Right atrium auricular region (tissue), 2 donors: ENCODE data around the gene OOSP1. TPM values are rescaled to one million over a fixed set of nuclear protein-coding genes. Genes with fewer than 3 reads are reported as not detected.
"Not testable (repeated sequence)": the region's sequence is repeated elsewhere in the genome, so short reads cannot be mapped to it uniquely, and the experiment has no call there.

Experiments used
- DNase-seq: peaks from one replicate; pipeline ENCODE4 v3.0.0-alpha.2; 2019; ENCODE audit warnings: low spot score
- H3K27ac ChIP-seq, 2 donors: fragments of 200-600 bp; sonication (generic); 1 replicate in 1 of 2; 2 replicates in 1 of 2; pipeline ENCODE4 v1.5.1; 2016 to 2019
- H3K27me3 ChIP-seq, 2 donors: fragments of 200-600 bp; sonication (generic); one replicate each; pipeline versions ENCODE4 v1.5.1 to v1.6.0; 2017 to 2019
- H3K36me3 ChIP-seq: fragments of 200-600 bp; sonication (generic); one replicate; pipeline ENCODE4 v1.5.1; 2016
- H3K4me1 ChIP-seq, 2 donors: fragments of 200-600 bp; sonication (generic); one replicate each; pipeline versions ENCODE4 v1.5.1 to v1.6.0; 2017 to 2019
- H3K4me3 ChIP-seq, 2 donors: fragments of 200-600 bp; sonication (generic); 1 replicate in 1 of 2; 2 replicates in 1 of 2; pipeline ENCODE4 v1.5.1; 2017 to 2019; ENCODE audit warnings: mild to moderate bottlenecking in 1 of 2, moderate library complexity in 1 of 2
- H3K9me3 ChIP-seq, 2 donors: fragments of 200-600 bp; sonication (generic); one replicate each; pipeline ENCODE4 v1.5.1; 2019
- total RNA-seq, 2 donors: library from RNA; depleted of rRNA; stranded (reverse); fragments of >200 nt; gene quantifications; one replicate each; pipeline ENCODE4 v1.1.0, GENCODE V29; 2016
- TF ChIP-seq, protein P1 (sequence below), 2 donors: fragments of 200-600 bp; sonication (generic); IDR thresholded peaks; one replicate each; pipeline ENCODE4 v1.5.1; 2019; ENCODE audit warnings: antibody characterized with exemption in 2 of 2

The OOSP1 gene
- total RNA-seq, 2 donors from 2014 or later, result not detected

DNA sequence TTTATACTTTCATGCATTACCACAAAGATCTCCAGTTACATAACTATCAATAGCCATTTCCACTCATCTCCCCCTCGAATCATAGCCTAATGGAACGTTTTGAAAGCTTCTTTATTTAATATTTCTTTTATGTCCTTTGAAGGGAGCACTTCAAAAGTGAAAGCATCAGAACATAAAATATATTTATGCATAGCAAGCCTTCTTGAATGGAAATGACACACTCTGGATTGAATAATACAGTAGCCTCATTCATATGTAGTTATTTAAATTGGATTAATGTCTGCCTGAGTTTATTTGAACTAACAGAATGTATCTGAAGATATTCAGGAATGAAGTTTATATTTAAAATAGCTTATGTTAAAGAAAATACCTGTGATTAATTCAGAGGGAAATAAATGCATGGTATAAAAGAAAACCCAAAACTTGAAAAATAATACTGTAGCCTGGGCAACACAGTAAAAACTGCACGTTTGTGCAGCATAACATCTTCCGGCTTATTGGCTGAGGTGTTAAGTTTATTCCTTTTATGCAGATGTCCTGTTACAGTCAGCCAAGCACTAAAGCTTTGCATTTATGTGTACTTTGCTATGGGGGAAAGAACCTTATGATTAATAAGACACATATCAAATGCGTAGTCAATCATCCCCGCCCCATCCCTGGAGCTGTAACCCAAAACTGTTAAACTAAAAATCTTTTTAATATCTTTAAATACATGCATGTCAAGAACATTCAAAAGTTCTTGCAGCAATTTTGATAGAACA is 37.7 kb upstream of the OOSP1 start:
- TF ChIP-seq, protein P1, sequence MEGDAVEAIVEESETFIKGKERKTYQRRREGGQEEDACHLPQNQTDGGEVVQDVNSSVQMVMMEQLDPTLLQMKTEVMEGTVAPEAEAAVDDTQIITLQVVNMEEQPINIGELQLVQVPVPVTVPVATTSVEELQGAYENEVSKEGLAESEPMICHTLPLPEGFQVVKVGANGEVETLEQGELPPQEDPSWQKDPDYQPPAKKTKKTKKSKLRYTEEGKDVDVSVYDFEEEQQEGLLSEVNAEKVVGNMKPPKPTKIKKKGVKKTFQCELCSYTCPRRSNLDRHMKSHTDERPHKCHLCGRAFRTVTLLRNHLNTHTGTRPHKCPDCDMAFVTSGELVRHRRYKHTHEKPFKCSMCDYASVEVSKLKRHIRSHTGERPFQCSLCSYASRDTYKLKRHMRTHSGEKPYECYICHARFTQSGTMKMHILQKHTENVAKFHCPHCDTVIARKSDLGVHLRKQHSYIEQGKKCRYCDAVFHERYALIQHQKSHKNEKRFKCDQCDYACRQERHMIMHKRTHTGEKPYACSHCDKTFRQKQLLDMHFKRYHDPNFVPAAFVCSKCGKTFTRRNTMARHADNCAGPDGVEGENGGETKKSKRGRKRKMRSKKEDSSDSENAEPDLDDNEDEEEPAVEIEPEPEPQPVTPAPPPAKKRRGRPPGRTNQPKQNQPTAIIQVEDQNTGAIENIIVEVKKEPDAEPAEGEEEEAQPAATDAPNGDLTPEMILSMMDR (IDR thresholded peaks at IDR 0.05), result no peak
- H3K27ac ChIP-seq, result no peak overlapping the region
- no peak for DNase-seq
- no peak overlapping the region for H3K4me3 ChIP-seq
- no peaks in the 10 kb centered on the region for H3K4me1 ChIP-seq
- no peaks in the 10 kb centered on the region for H3K27me3 ChIP-seq
- no peaks in the 10 kb centered on the region for H3K36me3 ChIP-seq
- no peaks in the 10 kb centered on the region for H3K9me3 ChIP-seq

- no peak overlapping the region for H3K4me3 ChIP-seq
- no peaks in the 10 kb centered on the region for H3K27me3 ChIP-seq
- DNase-seq, result no peak
- H3K27ac ChIP-seq, result no peak overlapping the region
- no peaks in the 10 kb centered on the region for H3K36me3 ChIP-seq
- H3K9me3 ChIP-seq, result no peaks in the 10 kb centered on the region
- TF ChIP-seq, protein P1 (IDR thresholded peaks at IDR 0.05), result no peak
- H3K4me1 ChIP-seq, result no peaks in the 10 kb centered on the region
Measured at GRCh38 chr11:59901306-59901705, 36.9 kb upstream of the OOSP1 start.

DNA sequence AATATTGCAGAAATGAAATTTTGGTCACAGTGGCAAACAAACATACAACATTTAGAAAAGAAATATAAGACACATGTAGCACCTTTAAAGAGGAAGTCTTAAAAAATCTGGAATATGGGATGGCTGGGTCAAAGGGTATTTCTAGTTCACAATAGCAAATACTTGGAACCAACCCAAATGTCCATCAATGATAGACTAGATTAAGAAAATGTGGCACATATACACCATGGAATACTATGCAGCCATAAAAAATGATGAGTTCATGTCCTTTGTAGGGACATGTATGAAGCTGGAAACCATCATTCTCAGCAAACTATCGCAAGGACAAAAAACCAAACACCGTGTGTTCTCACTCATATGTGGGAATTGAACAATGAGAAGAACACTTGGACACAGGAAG is 34.7 kb upstream of the OOSP1 start:
- H3K4me3 ChIP-seq, DNase-seq, H3K27ac ChIP-seq, H3K36me3 ChIP-seq, H3K4me1 ChIP-seq, H3K9me3 ChIP-seq, H3K27me3 ChIP-seq: not testable (repeated sequence)

- H3K4me3 ChIP-seq, result no peak overlapping the region
- H3K36me3 ChIP-seq, result no peaks in the 10 kb centered on the region
- no peaks in the 10 kb centered on the region for H3K4me1 ChIP-seq
- no peak overlapping the region for H3K27ac ChIP-seq
- DNase-seq, result no peak
- TF ChIP-seq, protein P1 (IDR thresholded peaks at IDR 0.05), result no peak
- peaks cover 6 to 22% of the 10 kb centered on the region in 2 donors for H3K9me3 ChIP-seq
- no peaks in the 10 kb centered on the region for H3K27me3 ChIP-seq
Measured at GRCh38 chr11:59918480-59918879, 19.8 kb upstream of the OOSP1 start.

GRCh38 chr11:59918987-59919589 is 19.1 kb upstream of the OOSP1 start:
- Histone ChIP-seq H3K4me3 (no peak overlapping the region), H3K4me1 (no peaks in the 10 kb centered on the region), H3K27me3 (no peaks in the 10 kb centered on the region), H3K9me3 (peaks cover 12 to 28% of the 10 kb centered on the region in 2 donors), H3K27ac (no peak overlapping the region), H3K36me3 (no peaks in the 10 kb centered on the region)
- no peak for DNase-seq
- TF ChIP-seq, protein P1 (IDR thresholded peaks at IDR 0.05), result peak in 1 of 2 donors; percentile 41

- Histone ChIP-seq H3K36me3 (no peaks in the 10 kb centered on the region), H3K4me3 (no peak overlapping the region), H3K27ac (no peak overlapping the region), H3K4me1 (no peaks in the 10 kb centered on the region), H3K9me3 (peaks cover 19 to 51% of the 10 kb centered on the region in 2 donors), H3K27me3 (no peaks in the 10 kb centered on the region)
- TF ChIP-seq, protein P1 (IDR thresholded peaks at IDR 0.05), result no peak
- DNase-seq, result no peak
Measured at GRCh38 chr11:59923813-59924212, 14.4 kb upstream of the OOSP1 start.
